Uterus (tissue), 4 donors: Measurements from ENCODE around the gene EIF4E1B. TPM values are rescaled to one million over a fixed set of nuclear protein-coding genes. Genes with fewer than 3 reads are reported as not detected.

Source experiments
- DNase-seq, 2 donors: peaks; one replicate each; pipeline ENCODE4 v3.0.0-alpha.2; 2019 to 2020
- H3K27ac ChIP-seq, 2 donors: fragments of 200-600 bp; sonication (generic); 1 replicate in 1 of 2; 2 replicates in 1 of 2; pipeline ENCODE4 v1.5.1; 2016 to 2018
- H3K27me3 ChIP-seq, 2 donors: fragments of 200-600 bp; sonication (generic); one replicate each; pipeline ENCODE4 v1.5.1; 2018 to 2019; ENCODE audit warnings: control low read depth in 1 of 2
- H3K36me3 ChIP-seq, 2 donors: fragments of 200-600 bp; sonication (generic); one replicate each; pipeline ENCODE4 v1.5.1; 2019; ENCODE audit warnings: control low read depth in 1 of 2
- H3K4me1 ChIP-seq, 2 donors: fragments of 200-600 bp; sonication (generic); one replicate each; pipeline ENCODE4 v1.5.1; 2018 to 2019; ENCODE audit warnings: control low read depth in 1 of 2
- H3K4me3 ChIP-seq, 2 donors: fragments of 200-600 bp; sonication (generic); 1 replicate in 1 of 2; 2 replicates in 1 of 2; pipeline ENCODE4 v1.5.1; 2018 to 2019; ENCODE audit warnings: mild to moderate bottlenecking in 1 of 2
- H3K9me3 ChIP-seq, 2 donors: fragments of 200-600 bp; sonication (generic); one replicate each; pipeline ENCODE4 v1.5.1; 2019; ENCODE audit warnings: control low read depth in 1 of 2
- CTCF ChIP-seq, 4 experiments: fragments of 200-600 bp in 2 of 4; fragments of 450-650 bp in 2 of 4; sonication (generic) in 2 of 4; IDR thresholded peaks; one replicate each; pipeline ENCODE4 v1.5.1; 2016 to 2019; ENCODE audit warnings: antibody characterized with exemption in 4 of 4, mild to moderate bottlenecking in 2 of 4, moderate library complexity in 1 of 4
- POLR2A ChIP-seq, 2 donors: fragments of 450-650 bp; IDR thresholded peaks; one replicate each; pipeline ENCODE4 v1.6.1; 2016; ENCODE audit warnings: antibody characterized with exemption in 2 of 2, mild to moderate bottlenecking in 1 of 2, moderate library complexity in 1 of 2
- intact Hi-C: fragments of 100-400 bp; cut with DNase I; formaldehyde crosslinking; loops from one replicate; pipeline ENCODE4 v1.15.1; 2023; ENCODE audit warnings: low total_unique reads
- total RNA-seq, 4 donors: library from RNA; depleted of rRNA in 3 of 4; stranded (reverse); fragments of >200 nt in 3 of 4; gene quantifications; one replicate each; pipeline versions ENCODE4 v1.1.0 to v1.2.4, GENCODE V29; 2014 to 2023
- donor health status: DM: yes; HTN: yes; CAD: no.

The EIF4E1B gene
- total RNA-seq, 4 donors from 2014 or later, result not detected

DNA sequence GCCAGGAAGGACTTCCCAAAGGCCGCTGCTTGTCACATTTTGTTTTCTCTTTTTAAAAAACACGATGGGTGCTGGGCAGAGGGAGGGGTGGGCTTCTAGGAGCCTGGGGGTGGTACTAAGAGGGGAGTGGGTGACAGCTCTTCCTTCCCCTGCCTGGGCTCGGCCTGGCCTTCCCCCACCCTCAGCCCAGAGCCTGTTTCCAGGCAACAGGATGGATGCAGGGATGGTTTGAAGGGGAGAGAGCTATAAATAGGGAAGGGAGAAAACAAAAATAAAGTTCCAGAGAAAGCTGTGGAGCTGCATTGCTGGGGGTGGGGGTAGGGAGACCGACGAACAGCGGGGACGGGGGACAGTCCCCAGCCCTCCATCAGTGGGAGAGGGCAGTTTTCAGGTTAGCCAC, 14.0 kb upstream of the EIF4E1B start:
- Histone ChIP-seq H3K36me3 (no peaks in the 10 kb centered on the region), H3K4me3 (no peak overlapping the region), H3K27me3 (peaks cover 15 to 34% of the 10 kb centered on the region in 2 donors), H3K9me3 (no peaks in the 10 kb centered on the region), H3K27ac (no peak overlapping the region), H3K4me1 (peaks cover 0 to 13% of the 10 kb centered on the region in 2 donors)
- intact Hi-C loops, result no loop called here
- DNase-seq, result no peak
- TF ChIP-seq CTCF (IDR thresholded peaks at IDR 0.05), result no peak
- TF ChIP-seq POLR2A (IDR thresholded peaks at IDR 0.05), result no peak

DNA sequence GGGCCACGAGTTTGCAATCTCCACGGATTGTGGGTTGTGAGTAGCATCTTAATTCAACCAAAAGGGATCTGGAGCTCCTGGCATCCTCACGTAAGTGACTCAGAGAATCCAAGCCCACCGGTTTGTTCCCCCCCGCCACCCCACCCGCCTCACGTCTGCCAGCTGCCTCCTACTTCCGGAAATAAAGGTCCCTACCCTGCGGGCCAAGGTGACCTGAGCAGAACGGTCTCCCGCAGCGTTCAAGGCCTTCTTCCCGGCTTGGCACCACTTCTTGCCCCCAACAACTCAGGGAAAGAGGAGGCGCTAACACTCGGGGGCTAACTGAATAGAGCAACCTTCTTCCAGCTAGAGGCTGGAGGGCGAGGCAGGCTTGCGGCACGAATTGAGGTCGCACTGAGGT, 11.7 kb upstream of the EIF4E1B start:
- H3K4me1 ChIP-seq, result peaks cover 0 to 13% of the 10 kb centered on the region in 2 donors
- intact Hi-C loops, result no loop called here
- peaks cover 15 to 34% of the 10 kb centered on the region in 2 donors for H3K27me3 ChIP-seq
- no peak overlapping the region for H3K27ac ChIP-seq
- no peak for TF ChIP-seq POLR2A (IDR thresholded peaks at IDR 0.05)
- TF ChIP-seq CTCF (IDR thresholded peaks at IDR 0.05), result no peak
- no peak for DNase-seq
- H3K4me3 ChIP-seq, result no peak overlapping the region
- H3K9me3 ChIP-seq, result no peaks in the 10 kb centered on the region
- no peaks in the 10 kb centered on the region for H3K36me3 ChIP-seq

DNA sequence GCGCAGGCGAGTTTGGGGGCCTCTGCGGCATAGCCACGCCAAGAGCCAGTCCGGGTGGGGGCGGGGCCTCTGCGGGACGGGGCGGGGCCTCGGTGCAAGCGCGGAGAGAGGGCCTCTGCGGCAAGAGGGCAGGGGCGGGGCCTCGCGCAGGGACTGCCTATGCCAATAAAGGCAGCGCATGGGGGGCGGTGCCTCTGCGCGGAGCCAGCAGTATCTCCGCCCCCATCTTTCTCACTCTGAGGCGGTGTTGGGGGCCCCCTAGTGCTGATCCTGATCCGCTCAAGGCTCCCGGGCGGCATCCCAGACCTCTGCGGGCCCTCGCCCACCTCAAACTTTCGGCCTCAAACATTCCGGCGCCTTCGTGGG, 11.3 kb upstream of the EIF4E1B start:
- no peak for DNase-seq
- Histone ChIP-seq H3K9me3 (no peaks in the 10 kb centered on the region), H3K36me3 (no peaks in the 10 kb centered on the region), H3K27ac (no peak overlapping the region), H3K4me3 (no peak overlapping the region), H3K27me3 (peaks cover 15 to 34% of the 10 kb centered on the region in 2 donors), H3K4me1 (peaks cover 0 to 13% of the 10 kb centered on the region in 2 donors)
- intact Hi-C loops, result no loop called here
- TF ChIP-seq POLR2A (IDR thresholded peaks at IDR 0.05) (no peak), CTCF (IDR thresholded peaks at IDR 0.05) (no peak)

GRCh38 chr5:176619569-176620332, 10.7 kb upstream of the EIF4E1B start:
- Histone ChIP-seq H3K9me3 (no peaks in the 10 kb centered on the region), H3K27ac (no peak overlapping the region), H3K4me3 (no peak overlapping the region), H3K27me3 (peaks cover 15 to 34% of the 10 kb centered on the region in 2 donors), H3K36me3 (no peaks in the 10 kb centered on the region), H3K4me1 (peaks cover 0 to 13% of the 10 kb centered on the region in 2 donors)
- intact Hi-C loops, result no loop called here
- no peak for DNase-seq
- TF ChIP-seq POLR2A (IDR thresholded peaks at IDR 0.05), result no peak
- no peak for TF ChIP-seq CTCF (IDR thresholded peaks at IDR 0.05)

DNA sequence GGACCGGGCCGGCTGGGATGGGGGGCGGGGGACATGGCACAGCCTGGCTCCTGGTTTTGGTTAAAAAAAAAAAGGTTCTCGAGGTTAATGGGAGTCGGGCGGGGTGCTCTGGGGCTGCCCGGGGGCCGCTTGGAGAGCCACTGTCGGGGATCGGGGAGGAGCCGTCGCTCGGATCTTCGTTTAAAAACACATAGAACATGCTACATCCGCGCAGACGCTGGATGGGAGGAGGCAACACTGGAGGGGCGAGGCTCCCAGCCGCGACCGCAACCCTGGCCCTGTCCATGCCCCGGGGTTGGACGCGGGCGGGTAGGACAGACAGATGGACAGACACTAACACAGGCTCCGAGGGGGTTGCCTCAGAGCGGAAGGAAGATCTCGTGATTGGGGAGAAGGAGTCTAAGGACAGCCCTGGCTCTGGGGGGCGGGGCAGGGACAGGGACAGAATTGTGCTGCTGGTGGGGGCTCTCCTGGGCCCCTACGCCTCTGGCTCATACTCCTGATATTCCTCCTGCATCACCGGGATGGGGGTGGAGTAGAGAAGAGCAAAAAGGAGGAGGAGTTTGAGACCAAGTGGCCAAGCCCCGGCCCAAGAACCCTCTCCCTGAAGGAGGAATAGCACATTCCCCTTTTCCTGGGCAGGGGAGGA, 10.0 kb upstream of the EIF4E1B start:
- Histone ChIP-seq H3K4me1 (peaks cover 0 to 13% of the 10 kb centered on the region in 2 donors), H3K9me3 (no peaks in the 10 kb centered on the region), H3K36me3 (no peaks in the 10 kb centered on the region), H3K27ac (no peak overlapping the region), H3K27me3 (peaks cover 15 to 34% of the 10 kb centered on the region in 2 donors), H3K4me3 (no peak overlapping the region)
- TF ChIP-seq POLR2A (IDR thresholded peaks at IDR 0.05) (no peak), CTCF (IDR thresholded peaks at IDR 0.05) (no peak)
- DNase-seq, result no peak
- intact Hi-C loops, result no loop called here
